ENCODE results near the gene EFNA4. TPM values are rescaled to one million over a fixed set of nuclear protein-coding genes. Genes with fewer than 3 reads are reported as not detected.

Gene EFNA4
- total and polyA plus RNA-seq, 7 donors, result 0.39 to 1.3 (median 0.83) TPM

DNA sequence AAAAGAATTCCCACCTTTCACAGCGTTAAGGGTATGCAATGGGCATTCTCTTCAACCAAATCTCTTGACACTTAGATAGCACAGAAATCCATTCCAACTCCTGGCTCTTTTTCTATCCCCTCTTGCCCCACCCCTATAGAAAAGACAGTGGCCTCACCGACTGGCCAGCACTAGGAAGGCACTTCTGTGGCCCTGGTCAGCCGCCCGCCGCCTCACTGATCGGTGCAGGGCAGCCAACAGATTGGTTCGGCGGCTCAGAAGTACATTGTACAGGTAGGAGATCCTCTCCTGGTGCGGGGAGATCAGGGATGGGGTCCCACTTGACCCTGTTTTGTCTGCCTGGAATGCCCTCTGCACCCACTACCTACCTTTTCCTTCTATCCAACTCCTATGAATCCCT is 39.2 kb upstream of the EFNA4 start:
- Histone ChIP-seq H3K27me3 (ENCODE audit: insufficient read depth in 3 of 3, low read length in 2 of 3) (no peaks in the 10 kb centered on the region), H3K27ac (no peak overlapping the region), H3K36me3 (ENCODE audit: insufficient read depth in 1 of 2, low read depth in 1 of 2) (no peaks in the 10 kb centered on the region), H3K4me3 (no peak overlapping the region), H3K9me3 (no peaks in the 10 kb centered on the region), H3K4me1 (no peaks in the 10 kb centered on the region)
- ATAC-seq (no peak), DNase-seq (no peak)
- TF ChIP-seq, protein P1, sequence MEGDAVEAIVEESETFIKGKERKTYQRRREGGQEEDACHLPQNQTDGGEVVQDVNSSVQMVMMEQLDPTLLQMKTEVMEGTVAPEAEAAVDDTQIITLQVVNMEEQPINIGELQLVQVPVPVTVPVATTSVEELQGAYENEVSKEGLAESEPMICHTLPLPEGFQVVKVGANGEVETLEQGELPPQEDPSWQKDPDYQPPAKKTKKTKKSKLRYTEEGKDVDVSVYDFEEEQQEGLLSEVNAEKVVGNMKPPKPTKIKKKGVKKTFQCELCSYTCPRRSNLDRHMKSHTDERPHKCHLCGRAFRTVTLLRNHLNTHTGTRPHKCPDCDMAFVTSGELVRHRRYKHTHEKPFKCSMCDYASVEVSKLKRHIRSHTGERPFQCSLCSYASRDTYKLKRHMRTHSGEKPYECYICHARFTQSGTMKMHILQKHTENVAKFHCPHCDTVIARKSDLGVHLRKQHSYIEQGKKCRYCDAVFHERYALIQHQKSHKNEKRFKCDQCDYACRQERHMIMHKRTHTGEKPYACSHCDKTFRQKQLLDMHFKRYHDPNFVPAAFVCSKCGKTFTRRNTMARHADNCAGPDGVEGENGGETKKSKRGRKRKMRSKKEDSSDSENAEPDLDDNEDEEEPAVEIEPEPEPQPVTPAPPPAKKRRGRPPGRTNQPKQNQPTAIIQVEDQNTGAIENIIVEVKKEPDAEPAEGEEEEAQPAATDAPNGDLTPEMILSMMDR (IDR thresholded peaks at IDR 0.05), result no peak
- intact Hi-C loops (cut with DNase I), result no loop called here
- WGBS, 3 donors, result 82 to 87% (median 87%) methylated on average over 9 of the region's 9 CpGs

DNA sequence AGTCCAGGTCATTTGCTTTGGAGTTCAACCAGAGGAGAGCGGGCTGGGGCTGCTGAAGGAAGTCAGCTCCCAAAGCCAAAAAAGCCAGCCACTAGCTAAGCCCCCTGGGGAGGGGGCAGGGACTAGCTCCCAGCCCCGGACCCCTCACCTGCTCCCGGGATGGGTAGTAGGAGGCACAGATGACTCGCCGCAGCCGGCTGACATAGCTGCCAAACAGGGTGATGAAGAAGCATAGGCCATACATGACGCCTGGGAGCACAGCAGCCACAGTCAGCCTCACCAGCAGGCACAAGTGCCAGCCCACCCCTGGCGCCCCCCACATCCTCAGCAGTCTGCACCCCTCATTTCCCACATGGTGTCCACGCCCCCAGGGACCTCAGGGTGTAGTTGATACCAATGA is 37.4 kb upstream of the EFNA4 start:
- ATAC-seq (no peak), DNase-seq (no peak)
- no peak overlapping the region for H3K4me3 ChIP-seq
- TF ChIP-seq, protein P1 (IDR thresholded peaks at IDR 0.05), result no peak
- H3K36me3 ChIP-seq (ENCODE audit: insufficient read depth in 1 of 2, low read depth in 1 of 2), result no peaks in the 10 kb centered on the region
- WGBS, 3 donors, result 58 to 69% (median 64%) methylated on average over 9 of the region's 9 CpGs
- no peaks in the 10 kb centered on the region for H3K27me3 ChIP-seq (ENCODE audit: insufficient read depth in 3 of 3, low read length in 2 of 3)
- no peaks in the 10 kb centered on the region for H3K4me1 ChIP-seq
- intact Hi-C loops (cut with DNase I), result no loop called here
- H3K27ac ChIP-seq, result no peak overlapping the region
- no peaks in the 10 kb centered on the region for H3K9me3 ChIP-seq

DNA sequence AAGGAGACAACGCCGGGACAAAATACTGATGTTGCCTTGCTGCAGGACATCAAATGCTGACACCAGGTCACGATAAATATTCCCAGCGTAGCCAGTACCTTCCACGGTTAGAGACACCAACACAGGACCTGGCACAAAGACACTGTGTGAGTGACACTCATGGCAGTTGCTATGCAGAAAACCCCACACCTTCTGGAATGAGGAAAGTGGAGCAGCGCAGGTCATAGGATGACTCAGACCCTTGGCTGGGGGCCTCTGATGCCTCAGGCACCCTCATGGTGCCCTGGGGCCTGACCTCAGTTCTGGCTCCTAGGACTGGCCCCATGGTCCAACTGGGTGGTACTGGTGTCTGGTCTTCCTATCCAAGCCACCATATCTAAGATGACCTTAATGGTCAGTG is 37.0 kb upstream of the EFNA4 start:
- H3K4me3 ChIP-seq, result no peak overlapping the region
- intact Hi-C loops (cut with DNase I), result no loop called here
- DNase-seq (no peak), ATAC-seq (peak; percentile 37 to 74 (median 56))
- no peaks in the 10 kb centered on the region for H3K27me3 ChIP-seq (ENCODE audit: insufficient read depth in 3 of 3, low read length in 2 of 3)
- 83 to 89% (median 84%) methylated on average over 6 of the region's 6 CpGs for WGBS, 3 donors
- no peaks in the 10 kb centered on the region for H3K36me3 ChIP-seq (ENCODE audit: insufficient read depth in 1 of 2, low read depth in 1 of 2)
- H3K27ac ChIP-seq, result no peak overlapping the region
- no peaks in the 10 kb centered on the region for H3K9me3 ChIP-seq
- TF ChIP-seq, protein P1 (IDR thresholded peaks at IDR 0.05), result no peak
- no peaks in the 10 kb centered on the region for H3K4me1 ChIP-seq

DNA sequence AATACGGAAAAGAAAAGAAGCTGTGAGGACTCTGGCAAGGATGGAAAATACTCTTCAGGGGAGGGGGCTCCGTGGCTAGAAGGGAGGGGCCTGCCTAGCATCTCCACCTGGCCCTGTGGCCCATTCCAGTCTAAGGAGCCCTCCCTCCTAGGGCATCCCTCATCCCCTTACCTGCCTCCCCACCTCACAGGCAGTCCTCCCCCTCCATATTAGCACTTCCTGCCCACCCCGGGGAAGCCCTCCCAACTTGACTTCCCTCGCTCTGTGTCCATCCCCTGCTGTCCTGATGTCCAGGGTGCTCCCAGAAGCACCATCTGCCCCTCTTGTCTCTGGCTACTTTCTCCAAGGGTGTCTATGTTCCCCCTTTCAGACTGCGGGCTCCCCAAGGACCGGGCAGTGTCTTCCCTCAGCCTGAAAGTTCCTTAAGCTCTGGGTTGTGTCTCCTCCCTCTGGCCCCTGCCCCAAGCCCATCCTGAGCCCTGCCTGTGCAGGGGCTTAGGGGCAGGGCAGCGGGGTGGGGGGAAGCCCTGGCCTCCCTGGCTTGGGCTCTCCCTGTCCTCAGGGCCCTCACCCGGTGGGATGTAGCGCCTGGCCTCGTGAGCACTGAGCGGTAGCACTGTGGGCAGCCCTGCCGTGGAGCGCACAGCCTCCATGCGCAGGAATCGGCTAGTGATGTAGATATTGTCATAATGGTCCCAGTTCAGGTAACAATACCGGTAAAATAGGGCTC is 33.9 kb upstream of the EFNA4 start:
- TF ChIP-seq, protein P1 (IDR thresholded peaks at IDR 0.05), result no peak
- no peaks in the 10 kb centered on the region for H3K9me3 ChIP-seq
- no peak overlapping the region for H3K27ac ChIP-seq
- H3K27me3 ChIP-seq (ENCODE audit: insufficient read depth in 3 of 3, low read length in 2 of 3), result no peaks in the 10 kb centered on the region
- no peaks in the 10 kb centered on the region for H3K36me3 ChIP-seq (ENCODE audit: insufficient read depth in 1 of 2, low read depth in 1 of 2)
- 78 to 84% (median 83%) methylated on average over 14 to 16 of the region's 16 CpGs for WGBS, 3 donors
- ATAC-seq (no peak), DNase-seq (no peak)
- H3K4me3 ChIP-seq, result no peak overlapping the region
- intact Hi-C loops (cut with DNase I), result no loop called here
- no peaks in the 10 kb centered on the region for H3K4me1 ChIP-seq

Data from psoas muscle (tissue), 8 donors.